Limb (tissue), 2 donors: ENCODE results near the gene NDUFS1.
"Not testable (repeated sequence)": the region's sequence is repeated elsewhere in the genome, so short reads cannot be mapped to it uniquely, and the experiment has no call there.

Experiments
- DNase-seq, 2 donors: peaks; one replicate each; pipeline ENCODE4 v3.0.0-alpha.2; 2016; ENCODE audit errors: extremely low spot score in 2 of 2

The NDUFS1 gene

GRCh38 chr2:206159346-206160124, at the start of gene NDUFS1, which contains the start of gene EEF1B2:
Gene NDUFS1, minus strand, starts transcription at chr2:206159444. Its CDS starts 5,766 bp downstream, at chr2:206153678.
Gene EEF1B2, plus strand, starts transcription at chr2:206159895. Its CDS starts 85 bp downstream, at chr2:206159980.
- DNase-seq = peak; percentile 97 to 98

- no peak for DNase-seq
Measured at GRCh38 chr2:206208900-206209299, 49.7 kb upstream of the NDUFS1 start.

- not testable (repeated sequence) for DNase-seq
Measured at GRCh38 chr2:206207316-206207715, 48.1 kb upstream of the NDUFS1 start.

- no peak for DNase-seq
Measured at GRCh38 chr2:206204710-206205109, 45.5 kb upstream of the NDUFS1 start.

GRCh38 chr2:206203331-206203730, 44.1 kb upstream of the NDUFS1 start:
- no peak for DNase-seq

- DNase-seq = no peak
Measured at GRCh38 chr2:206202446-206202845, 43.2 kb upstream of the NDUFS1 start.

- no peak for DNase-seq
Measured at GRCh38 chr2:206201075-206201848, 42.0 kb upstream of the NDUFS1 start.

- peak in 1 of 2 donors; percentile 12 for DNase-seq
Measured at GRCh38 chr2:206198677-206199076, 39.4 kb upstream of the NDUFS1 start.

GRCh38 chr2:206193671-206194357, 34.6 kb upstream of the NDUFS1 start:
- no peak for DNase-seq

GRCh38 chr2:206192157-206192556, 32.9 kb upstream of the NDUFS1 start:
- no peak for DNase-seq

- DNase-seq = no peak
Measured at GRCh38 chr2:206190689-206191088, 31.4 kb upstream of the NDUFS1 start.

- DNase-seq = no peak
Measured at GRCh38 chr2:206190111-206190510, 30.9 kb upstream of the NDUFS1 start.

GRCh38 chr2:206189691-206190090, 30.4 kb upstream of the NDUFS1 start:
- DNase-seq = no peak

- not testable (repeated sequence) for DNase-seq
Measured at GRCh38 chr2:206181526-206181925, 22.3 kb upstream of the NDUFS1 start.

- no peak for DNase-seq
Measured at GRCh38 chr2:206176901-206177300, 17.7 kb upstream of the NDUFS1 start.

- no peak for DNase-seq
Measured at GRCh38 chr2:206176121-206176520, 16.9 kb upstream of the NDUFS1 start.

- DNase-seq = no peak
Measured at GRCh38 chr2:206173147-206173546, 13.9 kb upstream of the NDUFS1 start.

GRCh38 chr2:206171624-206172397, 12.6 kb upstream of the NDUFS1 start:
- DNase-seq = not testable (repeated sequence)

- DNase-seq = not testable (repeated sequence)
Measured at GRCh38 chr2:206168230-206168629, 9.0 kb upstream of the NDUFS1 start.

GRCh38 chr2:206164261-206164862, 5.1 kb upstream of the NDUFS1 start:
- peak; percentile 47 to 66 for DNase-seq
